Measurements from ENCODE around the gene PRKACB.
"Not testable (repeated sequence)": the region's sequence is repeated elsewhere in the genome, so short reads cannot be mapped to it uniquely, and the experiment has no call there.

PRKACB gene

GRCh38 chr1:84143796-84144565, at the start of gene PRKACB:
Gene PRKACB, plus strand, starts transcription at chr1:84144271. Its CDS starts 91 bp downstream, at chr1:84144362.
- no peak for DNase-seq

GRCh38 chr1:84095308-84095707, 48.8 kb upstream of the PRKACB start:
- DNase-seq, result no peak

DNA sequence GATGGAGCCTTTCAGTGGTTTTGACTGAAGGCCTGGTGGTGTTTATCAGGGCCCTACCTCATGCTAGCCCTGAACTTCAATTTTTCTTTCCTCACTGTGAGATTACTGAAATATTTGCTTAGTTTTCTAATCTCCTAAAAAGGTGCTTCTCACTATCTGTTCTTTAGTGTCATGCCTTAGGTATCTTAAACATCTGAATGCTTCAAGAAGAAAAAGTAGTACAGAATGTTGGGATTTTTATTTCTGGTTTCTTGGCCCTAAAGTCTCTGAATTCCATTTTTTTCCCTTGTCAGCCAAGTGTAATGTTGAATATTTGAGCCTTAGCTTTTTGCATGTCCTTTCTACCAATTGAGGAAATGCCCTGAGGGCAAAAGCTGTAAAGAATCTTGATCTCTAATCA, 47.9 kb upstream of the PRKACB start:
- DNase-seq, result no peak

GRCh38 chr1:84101204-84101603, 42.9 kb upstream of the PRKACB start:
- no peak for DNase-seq

- DNase-seq, result peak in 9 of 14 donors; percentile 2 to 53 (median 28)
These were observed 40.7 kb upstream of the PRKACB start for GRCh38 chr1:84103197-84103992.

GRCh38 chr1:84107538-84107937, 36.5 kb upstream of the PRKACB start:
- not testable (repeated sequence) for DNase-seq

GRCh38 chr1:84107955-84108354, 36.1 kb upstream of the PRKACB start:
- no peak for DNase-seq

DNA sequence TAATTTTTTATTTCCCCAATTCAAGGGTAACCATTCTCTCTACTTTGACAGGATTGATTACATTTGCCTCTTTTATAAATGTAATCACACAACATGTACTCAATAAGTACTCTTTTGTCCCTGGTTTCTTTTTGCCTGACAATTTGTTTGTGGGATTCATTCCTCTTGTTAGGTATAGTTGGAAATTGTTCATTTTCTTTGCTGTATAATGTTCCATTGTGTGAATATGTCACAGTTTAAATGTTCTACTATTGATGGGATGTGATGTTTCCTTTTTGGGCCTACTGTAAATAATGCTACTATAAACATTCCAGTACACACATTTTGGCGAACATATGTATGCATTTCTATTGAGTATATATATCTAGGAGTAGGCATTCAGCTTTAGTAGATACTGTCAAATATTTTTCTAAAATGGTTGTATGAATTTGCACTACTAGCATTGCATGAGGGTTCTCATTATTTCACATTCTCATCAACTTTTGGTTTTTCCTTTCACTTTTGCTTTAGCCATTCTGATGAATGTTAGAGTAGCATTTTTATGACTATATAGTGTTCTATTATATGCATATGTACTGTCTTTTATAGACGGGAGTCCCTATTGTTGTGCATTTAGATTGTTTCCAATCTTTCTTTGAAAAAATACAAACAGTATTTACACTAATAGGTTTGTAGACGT, 35.0 kb upstream of the PRKACB start:
- no peak for DNase-seq

DNA sequence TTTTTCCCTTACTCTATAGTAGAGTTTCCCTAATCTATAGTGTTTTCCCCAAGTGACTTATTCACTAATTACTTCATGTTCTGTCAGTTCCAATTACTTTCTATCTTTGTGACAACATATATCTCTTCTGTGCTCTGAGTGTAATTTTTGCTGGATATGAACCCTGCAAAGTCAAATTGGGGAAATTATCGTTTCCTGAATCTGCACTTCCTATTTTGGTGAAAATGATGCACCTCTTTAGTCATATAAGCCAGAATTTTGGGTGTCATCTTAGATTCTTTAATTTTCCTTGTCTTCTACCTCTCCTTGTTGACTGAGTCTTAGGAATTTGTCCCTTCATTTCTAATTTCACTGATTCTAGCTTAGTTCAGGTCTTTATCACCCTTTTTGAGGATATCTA, 33.4 kb upstream of the PRKACB start:
- no peak for DNase-seq

GRCh38 chr1:84116558-84116957, 27.5 kb upstream of the PRKACB start:
- DNase-seq, result no peak

DNA sequence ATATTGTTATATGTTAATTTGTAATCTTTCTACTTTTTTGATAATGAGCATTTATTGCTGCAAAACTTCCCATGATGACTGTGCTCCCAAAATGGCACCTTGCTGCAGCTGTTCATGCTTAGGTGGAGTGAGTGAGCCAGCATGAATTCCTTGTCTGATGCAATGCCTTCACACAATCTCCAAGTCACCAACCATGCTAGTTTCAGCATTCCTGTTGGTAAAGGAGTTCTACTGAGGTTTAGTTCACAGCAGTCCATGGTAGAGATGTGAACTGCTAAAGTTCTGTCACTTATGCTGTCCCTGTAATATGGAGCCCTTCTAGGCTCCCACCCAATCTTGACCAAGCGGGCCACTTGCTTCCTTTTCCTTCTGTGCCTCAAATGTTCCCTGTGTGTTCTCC, 26.2 kb upstream of the PRKACB start:
- no peak for DNase-seq

- no peak for DNase-seq
These were observed 22.7 kb upstream of the PRKACB start for GRCh38 chr1:84121360-84121759.

DNA sequence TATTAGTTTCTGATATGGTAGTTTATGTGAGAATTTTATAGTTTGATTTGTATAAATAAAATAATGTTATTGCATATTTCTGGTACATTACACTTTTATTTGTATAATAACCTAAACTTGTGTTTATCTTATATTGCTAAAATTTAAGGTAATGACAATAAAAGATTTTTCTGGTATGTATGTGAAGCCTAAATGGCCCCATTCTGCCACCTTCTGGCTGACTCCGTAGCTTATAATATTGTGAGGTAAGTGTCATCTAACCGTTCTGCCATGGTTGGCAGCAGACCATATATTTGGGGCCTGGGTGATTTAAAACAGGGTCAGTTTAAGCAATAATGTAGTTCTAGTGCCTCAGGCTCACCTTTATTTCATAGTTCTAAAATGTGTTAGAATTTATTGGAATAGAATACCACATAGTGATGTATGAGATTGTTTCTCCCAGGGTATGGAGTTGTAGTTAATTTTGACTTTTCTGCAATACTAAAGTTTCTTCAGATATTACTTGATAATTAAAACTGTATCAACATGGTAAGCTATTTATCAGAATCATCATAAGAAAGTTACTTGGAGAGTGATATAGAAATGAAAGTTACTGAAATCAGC, 21.2 kb upstream of the PRKACB start:
- DNase-seq, result peak in 4 of 14 donors; percentile 11 to 19 (median 14)

- peak in 1 of 14 donors; percentile 4 for DNase-seq
These were observed 10.6 kb upstream of the PRKACB start for GRCh38 chr1:84133479-84133878.

- no peak for DNase-seq
These were observed 8.7 kb upstream of the PRKACB start for GRCh38 chr1:84135341-84135740.

- DNase-seq, result no peak
These were observed 2.7 kb upstream of the PRKACB start for GRCh38 chr1:84141182-84142003.

- DNase-seq, result no peak
These were observed 997 bp downstream of the PRKACB start for GRCh38 chr1:84145068-84145467.

- DNase-seq, result no peak
These were observed 2.5 kb downstream of the PRKACB start for GRCh38 chr1:84146411-84147032.

GRCh38 chr1:84148758-84149157, 4.7 kb downstream of the PRKACB start:
- no peak for DNase-seq

DNA sequence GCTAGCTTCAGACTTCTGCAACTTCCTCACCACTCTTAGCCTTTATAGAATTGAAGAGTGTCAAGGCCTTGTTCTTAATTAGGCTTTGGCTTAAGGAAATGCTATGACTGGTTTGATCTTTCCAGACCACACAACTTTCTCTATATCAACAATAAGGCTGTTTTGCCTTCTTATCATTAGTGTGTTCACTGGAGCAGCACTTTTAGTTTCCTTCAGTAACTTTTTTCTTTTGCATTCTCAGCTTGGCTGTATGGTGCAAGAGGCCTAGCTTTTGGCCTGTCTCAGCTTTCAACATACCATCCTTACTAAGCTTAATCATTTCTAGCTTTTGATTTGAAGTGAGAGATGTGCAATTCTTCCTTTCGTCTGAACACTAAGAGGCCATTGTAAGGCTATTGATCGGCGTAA, 8.6 kb downstream of the PRKACB start:
- no peak for DNase-seq

GRCh38 chr1:84155517-84155916, 11.4 kb downstream of the PRKACB start:
- DNase-seq, result no peak
